ENCODE data around the gene CAPN14. TPM values are rescaled to one million over a fixed set of nuclear protein-coding genes. Genes with fewer than 3 reads are reported as not detected.
A peak's percentile ranks its signal among the peaks of the same experiment; 100 is the strongest.

Gene CAPN14
- total RNA-seq, 1 donor from 2014 or later, result 0.14 TPM

GRCh38 chr2:31213601-31214443 is 3.5 kb downstream of the CAPN14 start:
- Histone ChIP-seq H3K4me1 (ENCODE audit: insufficient read depth, low read length) (no peaks in the 10 kb centered on the region), H3K27me3 (ENCODE audit: insufficient read depth, low read length) (no peaks in the 10 kb centered on the region), H3K79me2 (ENCODE audit: insufficient read depth, low read length) (no peaks in the 10 kb centered on the region), H3K9ac (ENCODE audit: low read length) (no peak overlapping the region), H3K4me3 (ENCODE audit: insufficient read depth, low read depth, low read length) (no peak overlapping the region), H3K9me3 (ENCODE audit: insufficient read depth, low read depth, low read length) (no peaks in the 10 kb centered on the region), H4K20me1 (ENCODE audit: insufficient read depth, low read length) (no peaks in the 10 kb centered on the region), H3K27ac (ENCODE audit: low read depth, low read length) (no peak overlapping the region), H3K4me2 (ENCODE audit: low read length) (no peak overlapping the region), H3K36me3 (ENCODE audit: insufficient read depth, low read length) (no peaks in the 10 kb centered on the region), H2AFZ (ENCODE audit: low read depth, low read length) (no peak overlapping the region)
- Mint-ChIP-seq H3K4me1 (ENCODE audit: low read depth, unreplicated experiment) (peaks cover 21% of the 10 kb centered on the region), H3K9me3 (ENCODE audit: unreplicated experiment) (no peaks in the 10 kb centered on the region), H3K27ac (ENCODE audit: unreplicated experiment) (no peak overlapping the region), H3K36me3 (ENCODE audit: low read depth, unreplicated experiment) (no peaks in the 10 kb centered on the region), H3K27me3 (ENCODE audit: low read depth, unreplicated experiment) (peaks cover 9% of the 10 kb centered on the region), H3K4me3 (ENCODE audit: unreplicated experiment) (no peak overlapping the region)
- TF ChIP-seq CTCF (IDR thresholded peaks at IDR 0.05; ENCODE audit: insufficient read depth, low read depth, low read length) (no peak), EZH2 (IDR thresholded peaks at IDR 0.05; ENCODE audit: insufficient read depth, low read length) (no peak)
- no peak for DNase-seq (ENCODE audit: low read depth)
- FAIRE-seq, result no peak

- Histone ChIP-seq H3K36me3 (ENCODE audit: insufficient read depth, low read length) (no peaks in the 10 kb centered on the region), H3K27me3 (ENCODE audit: insufficient read depth, low read length) (no peaks in the 10 kb centered on the region), H3K4me1 (ENCODE audit: insufficient read depth, low read length) (no peaks in the 10 kb centered on the region), H3K79me2 (ENCODE audit: insufficient read depth, low read length) (no peaks in the 10 kb centered on the region), H2AFZ (ENCODE audit: low read depth, low read length) (peak overlapping the region; percentile 4), H3K9me3 (ENCODE audit: insufficient read depth, low read depth, low read length) (no peaks in the 10 kb centered on the region), H3K4me2 (ENCODE audit: low read length) (no peak overlapping the region), H4K20me1 (ENCODE audit: insufficient read depth, low read length) (no peaks in the 10 kb centered on the region), H3K27ac (ENCODE audit: low read depth, low read length) (no peak overlapping the region), H3K4me3 (ENCODE audit: insufficient read depth, low read depth, low read length) (no peak overlapping the region), H3K9ac (ENCODE audit: low read length) (no peak overlapping the region)
- H3K4me1 Mint-ChIP-seq (ENCODE audit: low read depth, unreplicated experiment), result peaks cover 20% of the 10 kb centered on the region
- H3K4me3 Mint-ChIP-seq (ENCODE audit: unreplicated experiment), result no peak overlapping the region
- DNase-seq (ENCODE audit: low read depth) (peak; percentile 13), FAIRE-seq (no peak)
- no peaks in the 10 kb centered on the region for H3K36me3 Mint-ChIP-seq (ENCODE audit: low read depth, unreplicated experiment)
- no peaks in the 10 kb centered on the region for H3K9me3 Mint-ChIP-seq (ENCODE audit: unreplicated experiment)
- peaks cover 9% of the 10 kb centered on the region for H3K27me3 Mint-ChIP-seq (ENCODE audit: low read depth, unreplicated experiment)
- peak overlapping the region; percentile 26 for H3K27ac Mint-ChIP-seq (ENCODE audit: unreplicated experiment)
- TF ChIP-seq EZH2 (IDR thresholded peaks at IDR 0.05; ENCODE audit: insufficient read depth, low read length) (no peak), CTCF (IDR thresholded peaks at IDR 0.05; ENCODE audit: insufficient read depth, low read depth, low read length) (no peak)
Measured at GRCh38 chr2:31212659-31213600, 4.4 kb downstream of the CAPN14 start.

All from astrocyte (in vitro differentiated cells and primary cell).